Sigmoid colon (tissue), 4 donors: ENCODE results near the gene RIPOR3.

Experiments
- CTCF ChIP-seq, 4 experiments: fragments of 450-650 bp in 3 of 4; fragments of 200-600 bp in 1 of 4; IDR thresholded peaks; one replicate each; pipeline ENCODE4 v1.5.1; 2016 to 2019; ENCODE audit warnings: antibody characterized with exemption in 4 of 4, mild to moderate bottlenecking in 3 of 4, moderate library complexity in 2 of 4
- EP300 ChIP-seq, 4 donors: sonication (generic); formaldehyde crosslinking; IDR thresholded peaks; one replicate each; pipeline ENCODE4 v1.6.1; 2017; ENCODE audit warnings: antibody characterized with exemption in 4 of 4
- POLR2A ChIP-seq, 2 donors: fragments of 450-650 bp; IDR thresholded peaks; one replicate each; pipeline ENCODE4 v1.6.1; 2016; ENCODE audit warnings: antibody characterized with exemption in 2 of 2, mild to moderate bottlenecking in 2 of 2, moderate library complexity in 2 of 2

- no peak for TF ChIP-seq POLR2A (IDR thresholded peaks at IDR 0.05)
- no peak for TF ChIP-seq EP300 (IDR thresholded peaks at IDR 0.05)
- TF ChIP-seq CTCF (IDR thresholded peaks at IDR 0.05), result no peak
Observed at GRCh38 chr20:50594231-50594590, 97.1 kb downstream of the RIPOR3 start.
